HepG2 (cell line): ENCODE measurements around the gene NELFB. TPM values are rescaled to one million over a fixed set of nuclear protein-coding genes. Genes with fewer than 3 reads are reported as not detected.

ENCODE experiments used
- ARID5B ChIP-seq: IDR thresholded peaks from 2 replicates; pipeline ENCODE4 v1.4.0; 2020; ENCODE audit warnings: mild to moderate bottlenecking, missing genetic modification reagents
- DNMT1 ChIP-seq: sonication (generic); formaldehyde crosslinking; IDR thresholded peaks from 2 replicates; pipeline ENCODE4 v1.5.1; 2020; ENCODE audit warnings: mild to moderate bottlenecking, missing genetic modification reagents
- DPF2 ChIP-seq: sonication (generic); formaldehyde crosslinking; IDR thresholded peaks from 2 replicates; pipeline ENCODE4 v1.4.0; 2020; ENCODE audit warnings: mild to moderate bottlenecking, low read depth, missing genetic modification reagents, borderline replicate concordance
- GFI1 ChIP-seq: sonication (generic); formaldehyde crosslinking; IDR thresholded peaks from 2 replicates; pipeline ENCODE4 v1.5.0; 2020; ENCODE audit warnings: missing genetic modification reagents, mild to moderate bottlenecking, borderline replicate concordance
- NFE2L1 ChIP-seq: sonication (generic); formaldehyde crosslinking; IDR thresholded peaks from 2 replicates; pipeline ENCODE4 v1.4.0; 2020; ENCODE audit warnings: missing genetic modification reagents, mild to moderate bottlenecking, borderline replicate concordance
- NPAS2 ChIP-seq: sonication (generic); formaldehyde crosslinking; IDR thresholded peaks from 2 replicates; pipeline ENCODE4 v1.8.0; 2022; ENCODE audit warnings: mild to moderate bottlenecking, missing genetic modification reagents, borderline replicate concordance
- NRL ChIP-seq: sonication (generic); formaldehyde crosslinking; IDR thresholded peaks from 2 replicates; pipeline ENCODE4 v1.5.0; 2020; ENCODE audit warnings: missing genetic modification reagents, mild to moderate bottlenecking, moderate library complexity, borderline replicate concordance
- PAF1 ChIP-seq: IDR thresholded peaks from 2 replicates; pipeline ENCODE4 v1.6.1; 2016; ENCODE audit warnings: missing genetic modification reagents, missing compliant biosample characterization
- RXRA ChIP-seq: sonication (generic); formaldehyde crosslinking; IDR thresholded peaks from 2 replicates; pipeline ENCODE4 v1.5.1; 2020; ENCODE audit warnings: missing genetic modification reagents
- SOX5 ChIP-seq: IDR thresholded peaks from 2 replicates; pipeline ENCODE4 v1.6.1; 2016; ENCODE audit warnings: borderline replicate concordance
- ZBTB7A ChIP-seq: sonication (generic); formaldehyde crosslinking; IDR thresholded peaks from 2 replicates; pipeline ENCODE4 v1.8.0; 2022; ENCODE audit warnings: mild to moderate bottlenecking, missing genetic modification reagents
- ZNF354B ChIP-seq: sonication (generic); formaldehyde crosslinking; IDR thresholded peaks from 2 replicates; pipeline ENCODE4 v1.8.0; 2022; ENCODE audit warnings: mild to moderate bottlenecking, missing genetic modification reagents
- ZNF781 ChIP-seq: sonication (generic); formaldehyde crosslinking; IDR thresholded peaks from 2 replicates; pipeline ENCODE4 v1.5.1; 2020; ENCODE audit warnings: borderline replicate concordance, mild to moderate bottlenecking, missing genetic modification reagents; ENCODE audit errors: not compliant biosample characterization
- ZSCAN12 ChIP-seq: sonication (generic); formaldehyde crosslinking; IDR thresholded peaks from 2 replicates; pipeline ENCODE4 v1.9.0; 2021; ENCODE audit warnings: mild to moderate bottlenecking, missing genetic modification reagents
- polyA plus RNA-seq, 8 experiments: library from polyadenylated mRNA; depleted of rRNA in 3 of 8; stranded (reverse) in 7 of 8; unstranded in 1 of 8; fragments of >200 nt; fragmentation: Illumina TruSeq in 4 of 8; extraction: Trizol in 4 of 8; gene quantifications; 2 replicates each; pipeline versions ENCODE4 v1.2.1 to v1.2.3, GENCODE V29; 2011 to 2016; ENCODE audit warnings: low read depth in 4 of 8, missing spikeins in 1 of 8, mixed read lengths in 1 of 8; ENCODE audit not compliant: insufficient read depth in 1 of 8
- total RNA-seq, 5 experiments: library from RNA; depleted of rRNA; stranded (reverse); fragments of >200 nt; fragmentation: Illumina TruSeq; extraction: Trizol; gene quantifications; 2 replicates each; pipeline ENCODE4 v1.2.3, GENCODE V29; 2016; ENCODE audit warnings: low read depth in 1 of 5
- TF ChIP-seq, protein P1 (sequence below): sonication (generic); formaldehyde crosslinking; IDR thresholded peaks from 2 replicates; pipeline ENCODE4 v1.4.0; 2020; ENCODE audit warnings: missing genetic modification reagents, borderline replicate concordance
- TF ChIP-seq, protein P2 (sequence below): sonication (generic); formaldehyde crosslinking; IDR thresholded peaks from 2 replicates; pipeline ENCODE4 v1.4.0; 2020; ENCODE audit warnings: mild to moderate bottlenecking, low read depth, missing genetic modification reagents
- TF ChIP-seq, protein P3 (sequence below): sonication (generic); formaldehyde crosslinking; IDR thresholded peaks from 2 replicates; pipeline ENCODE4 v1.4.0; 2020; ENCODE audit warnings: low read depth, mild to moderate bottlenecking, missing genetic modification reagents

NELFB gene
- total and polyA plus RNA-seq, 2 of the 13 experiments (the other 11 are each of a cell fraction or from before 2014, with no cell fraction given), result 26.5 to 45.8 TPM

- TF ChIP-seq ARID5B (CRISPR knock-in tag), result no peak
- no peak; the same call in 1 of the 2 replicates for TF ChIP-seq NFE2L1 (CRISPR knock-in tag)
- TF ChIP-seq RXRA (CRISPR knock-in tag), result peak; percentile 53; the same call in 1 of the 2 replicates
- TF ChIP-seq NPAS2 (CRISPR knock-in tag), result no peak
- TF ChIP-seq, protein P1, sequence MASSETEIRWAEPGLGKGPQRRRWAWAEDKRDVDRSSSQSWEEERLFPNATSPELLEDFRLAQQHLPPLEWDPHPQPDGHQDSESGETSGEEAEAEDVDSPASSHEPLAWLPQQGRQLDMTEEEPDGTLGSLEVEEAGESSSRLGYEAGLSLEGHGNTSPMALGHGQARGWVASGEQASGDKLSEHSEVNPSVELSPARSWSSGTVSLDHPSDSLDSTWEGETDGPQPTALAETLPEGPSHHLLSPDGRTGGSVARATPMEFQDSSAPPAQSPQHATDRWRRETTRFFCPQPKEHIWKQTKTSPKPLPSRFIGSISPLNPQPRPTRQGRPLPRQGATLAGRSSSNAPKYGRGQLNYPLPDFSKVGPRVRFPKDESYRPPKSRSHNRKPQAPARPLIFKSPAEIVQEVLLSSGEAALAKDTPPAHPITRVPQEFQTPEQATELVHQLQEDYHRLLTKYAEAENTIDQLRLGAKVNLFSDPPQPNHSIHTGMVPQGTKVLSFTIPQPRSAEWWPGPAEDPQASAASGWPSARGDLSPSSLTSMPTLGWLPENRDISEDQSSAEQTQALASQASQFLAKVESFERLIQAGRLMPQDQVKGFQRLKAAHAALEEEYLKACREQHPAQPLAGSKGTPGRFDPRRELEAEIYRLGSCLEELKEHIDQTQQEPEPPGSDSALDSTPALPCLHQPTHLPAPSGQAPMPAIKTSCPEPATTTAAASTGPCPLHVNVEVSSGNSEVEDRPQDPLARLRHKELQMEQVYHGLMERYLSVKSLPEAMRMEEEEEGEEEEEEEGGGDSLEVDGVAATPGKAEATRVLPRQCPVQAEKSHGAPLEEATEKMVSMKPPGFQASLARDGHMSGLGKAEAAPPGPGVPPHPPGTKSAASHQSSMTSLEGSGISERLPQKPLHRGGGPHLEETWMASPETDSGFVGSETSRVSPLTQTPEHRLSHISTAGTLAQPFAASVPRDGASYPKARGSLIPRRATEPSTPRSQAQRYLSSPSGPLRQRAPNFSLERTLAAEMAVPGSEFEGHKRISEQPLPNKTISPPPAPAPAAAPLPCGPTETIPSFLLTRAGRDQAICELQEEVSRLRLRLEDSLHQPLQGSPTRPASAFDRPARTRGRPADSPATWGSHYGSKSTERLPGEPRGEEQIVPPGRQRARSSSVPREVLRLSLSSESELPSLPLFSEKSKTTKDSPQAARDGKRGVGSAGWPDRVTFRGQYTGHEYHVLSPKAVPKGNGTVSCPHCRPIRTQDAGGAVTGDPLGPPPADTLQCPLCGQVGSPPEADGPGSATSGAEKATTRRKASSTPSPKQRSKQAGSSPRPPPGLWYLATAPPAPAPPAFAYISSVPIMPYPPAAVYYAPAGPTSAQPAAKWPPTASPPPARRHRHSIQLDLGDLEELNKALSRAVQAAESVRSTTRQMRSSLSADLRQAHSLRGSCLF (CRISPR knock-in tag), result no peak
- TF ChIP-seq GFI1 (CRISPR knock-in tag), result no peak
- TF ChIP-seq ZSCAN12 (CRISPR knock-in tag), result no peak
- TF ChIP-seq DNMT1, result no peak
- TF ChIP-seq PAF1 (CRISPR knock-in tag), result no peak
- TF ChIP-seq, protein P2, sequence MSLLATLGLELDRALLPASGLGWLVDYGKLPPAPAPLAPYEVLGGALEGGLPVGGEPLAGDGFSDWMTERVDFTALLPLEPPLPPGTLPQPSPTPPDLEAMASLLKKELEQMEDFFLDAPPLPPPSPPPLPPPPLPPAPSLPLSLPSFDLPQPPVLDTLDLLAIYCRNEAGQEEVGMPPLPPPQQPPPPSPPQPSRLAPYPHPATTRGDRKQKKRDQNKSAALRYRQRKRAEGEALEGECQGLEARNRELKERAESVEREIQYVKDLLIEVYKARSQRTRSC (CRISPR knock-in tag), result no peak; the same call in 1 of the 2 replicates
- no peak for TF ChIP-seq ZNF354B (CRISPR knock-in tag)
- TF ChIP-seq, protein P3, sequence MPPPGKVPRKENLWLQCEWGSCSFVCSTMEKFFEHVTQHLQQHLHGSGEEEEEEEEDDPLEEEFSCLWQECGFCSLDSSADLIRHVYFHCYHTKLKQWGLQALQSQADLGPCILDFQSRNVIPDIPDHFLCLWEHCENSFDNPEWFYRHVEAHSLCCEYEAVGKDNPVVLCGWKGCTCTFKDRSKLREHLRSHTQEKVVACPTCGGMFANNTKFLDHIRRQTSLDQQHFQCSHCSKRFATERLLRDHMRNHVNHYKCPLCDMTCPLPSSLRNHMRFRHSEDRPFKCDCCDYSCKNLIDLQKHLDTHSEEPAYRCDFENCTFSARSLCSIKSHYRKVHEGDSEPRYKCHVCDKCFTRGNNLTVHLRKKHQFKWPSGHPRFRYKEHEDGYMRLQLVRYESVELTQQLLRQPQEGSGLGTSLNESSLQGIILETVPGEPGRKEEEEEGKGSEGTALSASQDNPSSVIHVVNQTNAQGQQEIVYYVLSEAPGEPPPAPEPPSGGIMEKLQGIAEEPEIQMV, result no peak; the same call in 1 of the 2 replicates
- no peak for TF ChIP-seq ZBTB7A (CRISPR knock-in tag)
- no peak for TF ChIP-seq SOX5 (CRISPR knock-in tag)
- no peak for TF ChIP-seq ZNF781 (CRISPR knock-in tag)
- TF ChIP-seq DPF2 (CRISPR knock-in tag), result no peak
- TF ChIP-seq NRL (CRISPR knock-in tag), result no peak; the same call in 1 of the 2 replicates
Observed at GRCh38 chr9:137223078-137223970, 31.8 kb upstream of the NELFB start (continued).
